HL-60/S4 treated with retinoic acid at 250 ng/mL for 4 days and 3 days (cell line): ENCODE results near the gene ATP1A2.

ENCODE experiments used
- in situ Hi-C: fragments of 300-500 bp; cut with MboI; formaldehyde crosslinking; loops from 2 replicates; pipeline ENCODE4 v1.7.0; 2022; ENCODE audit warnings: low sequenced_read_pairs

The ATP1A2 gene

GRCh38 chr1:160139840-160140239 lies 24.3 kb downstream of the ATP1A2 start:
- in situ Hi-C loops, result no loop called here

GRCh38 chr1:160143695-160144094 lies 28.1 kb downstream of the ATP1A2 start:
- in situ Hi-C loops, result no loop called here

GRCh38 chr1:160144921-160145320 lies 29.4 kb downstream of the ATP1A2 start:
- in situ Hi-C loops, result no loop called here

- in situ Hi-C loops, result no loop called here
Observed at GRCh38 chr1:160146107-160146506, 30.5 kb downstream of the ATP1A2 start.

GRCh38 chr1:160148121-160148520 lies 32.6 kb downstream of the ATP1A2 start:
- in situ Hi-C loops, result no loop called here

- in situ Hi-C loops, result no loop called here
Observed at GRCh38 chr1:160149233-160149632, 33.7 kb downstream of the ATP1A2 start.

- in situ Hi-C loops, result no loop called here
Observed at GRCh38 chr1:160149716-160150115, 34.2 kb downstream of the ATP1A2 start.

GRCh38 chr1:160151303-160151702 lies 35.7 kb downstream of the ATP1A2 start, which contains the start of gene ATP1A4:
TSS of gene ATP1A4 (plus strand) at chr1:160151603. CDS start at chr1:160152041, 438 bp downstream.
- in situ Hi-C loops, result no loop called here

- in situ Hi-C loops, result no loop called here
Observed at GRCh38 chr1:160154790-160155189, 39.2 kb downstream of the ATP1A2 start.

- in situ Hi-C loops, result no loop called here
Observed at GRCh38 chr1:160156361-160156760, 40.8 kb downstream of the ATP1A2 start.

- in situ Hi-C loops, result no loop called here
Observed at GRCh38 chr1:160157174-160157573, 41.6 kb downstream of the ATP1A2 start.

- in situ Hi-C loops, result no loop called here
Observed at GRCh38 chr1:160158031-160158430, 42.5 kb downstream of the ATP1A2 start.

- in situ Hi-C loops, result no loop called here
Observed at GRCh38 chr1:160158534-160158933, 43.0 kb downstream of the ATP1A2 start.

GRCh38 chr1:160159846-160160245 lies 44.3 kb downstream of the ATP1A2 start:
- in situ Hi-C loops, result no loop called here

GRCh38 chr1:160161965-160162705 lies 46.6 kb downstream of the ATP1A2 start:
- in situ Hi-C loops, result no loop called here

- in situ Hi-C loops, result no loop called here
Observed at GRCh38 chr1:160162931-160163330, 47.4 kb downstream of the ATP1A2 start.

- in situ Hi-C loops, result no loop called here
Observed at GRCh38 chr1:160163615-160164014, 48.1 kb downstream of the ATP1A2 start.

- in situ Hi-C loops, result no loop called here
Observed at GRCh38 chr1:160164121-160164520, 48.6 kb downstream of the ATP1A2 start.

GRCh38 chr1:160166166-160166868 lies 50.8 kb downstream of the ATP1A2 start:
- in situ Hi-C loops, result no loop called here

GRCh38 chr1:160167056-160167455 lies 51.5 kb downstream of the ATP1A2 start:
- in situ Hi-C loops, result no loop called here

GRCh38 chr1:160167580-160167979 lies 52.0 kb downstream of the ATP1A2 start:
- in situ Hi-C loops, result no loop called here

GRCh38 chr1:160168016-160168415 lies 52.5 kb downstream of the ATP1A2 start:
- in situ Hi-C loops, result no loop called here
